HCT116 (cell line): Measurements from ENCODE around the gene CTU2. TPM values are rescaled to one million over a fixed set of nuclear protein-coding genes. Genes with fewer than 3 reads are reported as not detected.

Experiments used
- ATAC-seq: fragments of 200-7000 bp; cut with Tn5 transposase; 2 replicates; pipeline ENCODE4 v1.9.1; 2020; ENCODE audit warnings: mild to moderate bottlenecking, moderate library complexity
- BruUV-seq: library from RNA; stranded (reverse); fragments of 400-500 nt; replicated peaks from 2 replicates; lab custom pipeline; 2021; lab: Mats Ljungman, UMichigan
- CTCF ChIA-PET: fragments of 300-600 bp; sonication (Branson Sonifier 250); formaldehyde crosslinking; loops from one replicate; lab custom pipeline; 2021; ENCODE audit warnings: antibody characterized with exemption; lab: Charles Lee
- POLR2A ChIA-PET: fragments of 300-600, 350-600 bp; sonication (Branson Sonifier 250); formaldehyde crosslinking; loops from one replicate; lab custom pipeline; 2021; ENCODE audit warnings: antibody characterized with exemption; lab: Charles Lee
- RAD21 ChIA-PET, 2 experiments: fragments of 300-600 bp; sonication (Branson Sonifier 250); formaldehyde crosslinking; loops; one replicate each; lab custom pipeline; 2023; ENCODE audit warnings: low total read pairs in 2 of 2; ENCODE audit not compliant: uncharacterized antibody in 2 of 2, unreplicated experiment in 2 of 2, low non-redundant PET in 1 of 2; lab: Charles Lee
- DNase-seq: peaks from one replicate; pipeline ENCODE4 v3.0.0-alpha.2; 2010; ENCODE audit warnings: low read depth, low spot score
- H2AFZ ChIP-seq: fragments of 200-600 bp; shearing (Covaris generic), sonication (generic); 2 replicates; pipeline ENCODE4 v1.6.1; 2017; ENCODE audit warnings: low read depth, mixed run types, mixed read lengths, antibody characterized with exemption, low read length; ENCODE audit not compliant: poor library complexity, severe bottlenecking
- H3K27ac ChIP-seq: 2 replicates; pipeline ENCODE4 v1.5.1; 2012; ENCODE audit warnings: low read depth, low read length
- H3K27me3 ChIP-seq: fragments of 200-600 bp; sonication (generic); 2 replicates; pipeline ENCODE4 v1.6.1; 2016; ENCODE audit warnings: mixed run types, low read length, mixed read lengths; ENCODE audit not compliant: insufficient read depth
- H3K36me3 ChIP-seq, 2 experiments: fragments of 200-500 bp in 1 of 2; fragments of 200-600 bp in 1 of 2; sonication (Bioruptor generic) in 1 of 2; sonication (generic) in 1 of 2; 2 replicates each; pipeline versions ENCODE4 v1.5.1 to v1.6.1; 2014 to 2016; ENCODE audit warnings: low read length in 2 of 2, inconsistent platforms in 1 of 2, mixed read lengths in 1 of 2, mixed run types in 1 of 2; ENCODE audit not compliant: insufficient read depth in 2 of 2, control insufficient read depth in 1 of 2
- H3K4me1 ChIP-seq, 2 experiments: fragments of 200-600 bp in 1 of 2; sonication (generic) in 1 of 2; 2 replicates each; pipeline versions ENCODE4 v1.5.1 to v1.6.1; 2012 to 2017; ENCODE audit warnings: low read length in 2 of 2, inconsistent platforms in 1 of 2, mild to moderate bottlenecking in 1 of 2, mixed read lengths in 1 of 2, mixed run types in 1 of 2, moderate library complexity in 1 of 2; ENCODE audit not compliant: insufficient read depth in 2 of 2, control insufficient read depth in 1 of 2
- H3K4me2 ChIP-seq: fragments of 200-600 bp; sonication (generic); 2 replicates; pipeline ENCODE4 v1.6.1; 2017; ENCODE audit warnings: mixed run types, low read length, mixed read lengths
- H3K4me3 ChIP-seq, 2 experiments: fragments of 200-600 bp in 1 of 2; sonication (generic) in 1 of 2; replicated peaks in 1 of 2; 2 replicates each; pipeline ENCODE4 v1.5.1; 2011 to 2016; ENCODE audit warnings: low read length in 2 of 2, control low read depth in 1 of 2, low read depth in 1 of 2, mild to moderate bottlenecking in 1 of 2, mixed read lengths in 1 of 2, mixed run types in 1 of 2
- H3K79me2 ChIP-seq: fragments of 200-600 bp; sonication (generic); 2 replicates; pipeline ENCODE4 v1.6.1; 2017; ENCODE audit warnings: mild to moderate bottlenecking, mixed run types, low read length, moderate library complexity, mixed read lengths; ENCODE audit not compliant: insufficient read depth
- H3K9ac ChIP-seq: fragments of 200-600 bp; sonication (generic); 2 replicates; pipeline ENCODE4 v1.6.1; 2016; ENCODE audit warnings: low read length, mixed read lengths
- H3K9me2 ChIP-seq: fragments of 200-600 bp; sonication (generic), shearing (Covaris generic); 2 replicates; pipeline ENCODE4 v1.6.1; 2017; ENCODE audit warnings: mixed run types, mild to moderate bottlenecking, moderate library complexity; ENCODE audit not compliant: insufficient read depth
- H3K9me3 ChIP-seq, 2 experiments: fragments of 200-500 bp in 1 of 2; fragments of 200-600 bp in 1 of 2; sonication (Bioruptor generic) in 1 of 2; sonication (generic) in 1 of 2; 2 replicates each; pipeline ENCODE4 v1.6.1; 2014 to 2017; ENCODE audit warnings: low read length in 2 of 2, mixed read lengths in 2 of 2, inconsistent platforms in 1 of 2, low read depth in 1 of 2, mild to moderate bottlenecking in 1 of 2, mixed run types in 1 of 2, moderate library complexity in 1 of 2; ENCODE audit not compliant: control insufficient read depth in 1 of 2, insufficient read depth in 1 of 2
- H4K20me1 ChIP-seq: fragments of 200-600 bp; sonication (generic), shearing (Covaris generic); 2 replicates; pipeline ENCODE4 v1.6.1; 2017; ENCODE audit warnings: mixed run types, mild to moderate bottlenecking, moderate library complexity; ENCODE audit not compliant: insufficient read depth
- ELF1 ChIP-seq: IDR thresholded peaks from 2 replicates; pipeline ENCODE4 v1.6.1; 2012; ENCODE audit warnings: low read depth, borderline replicate concordance
- EZH2 ChIP-seq: fragments of 200-600 bp; sonication (generic); IDR thresholded peaks from 2 replicates; pipeline ENCODE4 v1.6.1; 2017; ENCODE audit warnings: antibody characterized with exemption, mixed run types
- JUND ChIP-seq: IDR thresholded peaks from 2 replicates; pipeline ENCODE4 v1.6.1; 2012
- POLR2AphosphoS5 ChIP-seq: IDR thresholded peaks from 2 replicates; pipeline ENCODE4 v1.6.1; 2011; ENCODE audit warnings: mild to moderate bottlenecking, low read depth, low read length, moderate library complexity
- RAD21 ChIP-seq: IDR thresholded peaks from 2 replicates; pipeline ENCODE4 v1.6.1; 2012; ENCODE audit warnings: low read depth, mild to moderate bottlenecking
- SIN3A ChIP-seq: IDR thresholded peaks from 2 replicates; pipeline ENCODE4 v1.6.1; 2012; ENCODE audit warnings: low read depth
- SP1 ChIP-seq: IDR thresholded peaks from 2 replicates; pipeline ENCODE4 v1.6.1; 2012; ENCODE audit warnings: low read depth
- SRF ChIP-seq: IDR thresholded peaks from 2 replicates; pipeline ENCODE4 v1.6.1; 2012; ENCODE audit warnings: low read depth
- YY1 ChIP-seq: IDR thresholded peaks from 2 replicates; pipeline ENCODE4 v1.6.1; 2011; ENCODE audit warnings: low read length, low read depth, moderate library complexity, mild to moderate bottlenecking; ENCODE audit not compliant: insufficient replicate concordance; ENCODE audit errors: extremely low read depth
- ZFX ChIP-seq: fragments of 450-650 bp; IDR thresholded peaks from 2 replicates; pipeline ENCODE4 v1.6.1; 2017
- ZNF274 ChIP-seq: fragments of 200-500 bp; sonication (Bioruptor generic); IDR thresholded peaks from 2 replicates; pipeline ENCODE4 v1.6.1; 2014; ENCODE audit warnings: mild to moderate bottlenecking, low read depth, low read length, inconsistent platforms
- intact Hi-C: fragments of 100-400 bp; cut with micrococcal nuclease; formaldehyde crosslinking; loops from 2 replicates; pipeline ENCODE4 v1.10.0; 2022
- total RNA-seq: library from RNA; stranded (reverse); gene quantifications from one replicate; pipeline ENCODE4 v1.2.1, GENCODE V29; 2021; ENCODE audit not compliant: unreplicated experiment
- TF ChIP-seq, protein P1 (sequence below): IDR thresholded peaks from 2 replicates; pipeline ENCODE4 v1.6.1; 2012
- TF ChIP-seq, protein P2 (sequence below), 3 experiments: fragments of 200-600 bp in 1 of 3; sonication (generic) in 1 of 3; IDR thresholded peaks in 2 of 3; conservative IDR thresholded peaks in 1 of 3; 2 replicates each; pipeline ENCODE4 v1.5.1; 2012 to 2017; ENCODE audit warnings: low read depth in 2 of 3, low read length in 2 of 3, antibody characterized with exemption in 1 of 3, borderline replicate concordance in 1 of 3, control low read depth in 1 of 3, mild to moderate bottlenecking in 1 of 3, mixed read lengths in 1 of 3, mixed run types in 1 of 3, moderate library complexity in 1 of 3; ENCODE audit not compliant: insufficient read depth in 1 of 3
- TF ChIP-seq, protein P3 (sequence below): IDR thresholded peaks from 2 replicates; pipeline ENCODE4 v1.6.1; 2012

Gene CTU2
- total RNA-seq, 1 experiment from 2014 or later = 71.3 TPM

DNA sequence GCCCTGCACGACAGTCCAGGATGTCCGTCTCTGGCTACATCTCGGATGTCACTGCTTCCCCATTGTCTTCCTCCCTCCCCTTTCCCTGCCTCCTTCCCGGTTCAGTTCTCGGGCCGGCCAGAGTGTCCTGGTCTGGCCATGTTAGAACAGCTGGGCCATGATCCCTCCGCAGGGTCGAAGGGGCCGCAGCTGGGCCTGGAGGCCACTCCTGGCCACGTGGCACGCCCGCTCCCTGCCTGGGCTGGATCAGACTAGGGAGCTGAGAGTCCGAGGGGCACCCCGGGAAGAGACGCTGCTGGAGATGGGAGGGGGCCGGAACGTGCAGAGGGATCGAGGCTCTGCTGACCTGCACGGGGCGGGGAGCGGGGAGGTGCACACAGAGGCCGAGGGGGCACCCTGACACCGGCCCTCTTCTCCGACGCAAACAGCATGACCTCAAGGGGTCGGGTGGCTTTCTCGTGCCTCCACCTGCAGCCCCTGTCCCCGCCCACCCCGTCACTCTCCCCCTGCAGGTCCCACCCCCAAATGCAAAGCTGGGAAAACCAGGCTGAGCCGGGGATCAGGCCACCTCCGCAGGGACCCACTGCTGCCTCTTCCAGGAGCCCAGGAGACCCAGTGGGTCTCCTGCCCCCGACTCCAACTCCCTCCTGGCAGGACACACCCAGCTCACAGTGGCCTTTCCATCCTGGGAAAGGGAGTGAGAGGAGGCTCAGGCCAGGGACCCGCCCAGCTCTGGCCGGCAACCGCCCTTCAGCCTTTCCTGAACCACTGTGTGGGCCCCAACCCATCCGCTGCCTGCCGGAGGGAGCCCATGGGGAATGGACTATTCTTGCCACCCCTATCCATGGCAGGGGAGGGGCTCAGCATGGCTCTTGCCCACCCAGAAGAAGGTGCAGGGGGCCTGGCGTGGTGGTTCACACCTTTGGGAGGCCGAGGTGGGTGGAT, 38.5 kb downstream of the CTU2 start:
- Histone ChIP-seq H3K27me3 (no peaks in the 10 kb centered on the region), H3K4me3 (no peak overlapping the region), H3K27ac (peak overlapping the region; percentile 40; the same call in 1 of the 2 replicates), H3K9ac (no peak overlapping the region), H3K79me2 (peaks cover 68% of the 10 kb centered on the region), H3K4me2 (no peak overlapping the region), H2AFZ (no peak overlapping the region), H4K20me1 (peaks cover 10% of the 10 kb centered on the region; the same call in 1 of the 2 replicates), H3K9me2 (no peaks in the 10 kb centered on the region), H3K36me3 (peaks cover 6 to 38% of the 10 kb centered on the region in 2 experiments; a peak in 2 of 4 replicates), H3K9me3 (no peaks in the 10 kb centered on the region), H3K4me1 (peaks cover 0 to 16% of the 10 kb centered on the region in 2 experiments; a peak in 2 of 4 replicates)
- ATAC-seq = no peak
- no TSS peak for BruUV-seq
- CTCF ChIA-PET = interaction anchor here (0.7 to 1.3 kb wide), 2 partner anchors 7 to 40 kb away, joined by 3 to 4 read pairs; partner anchors contain the start of gene PIEZO1
- DNase-seq = no peak
- intact Hi-C loops = loop anchor here (2.0 kb wide), 1 partner anchor 40 kb away; the partner anchor contains the start of gene PIEZO1
- POLR2A ChIA-PET = no interaction called here
- RAD21 ChIA-PET = no interaction called here
- TF ChIP-seq, protein P1, sequence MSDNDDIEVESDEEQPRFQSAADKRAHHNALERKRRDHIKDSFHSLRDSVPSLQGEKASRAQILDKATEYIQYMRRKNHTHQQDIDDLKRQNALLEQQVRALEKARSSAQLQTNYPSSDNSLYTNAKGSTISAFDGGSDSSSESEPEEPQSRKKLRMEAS = no peak
- TF ChIP-seq, protein P2, sequence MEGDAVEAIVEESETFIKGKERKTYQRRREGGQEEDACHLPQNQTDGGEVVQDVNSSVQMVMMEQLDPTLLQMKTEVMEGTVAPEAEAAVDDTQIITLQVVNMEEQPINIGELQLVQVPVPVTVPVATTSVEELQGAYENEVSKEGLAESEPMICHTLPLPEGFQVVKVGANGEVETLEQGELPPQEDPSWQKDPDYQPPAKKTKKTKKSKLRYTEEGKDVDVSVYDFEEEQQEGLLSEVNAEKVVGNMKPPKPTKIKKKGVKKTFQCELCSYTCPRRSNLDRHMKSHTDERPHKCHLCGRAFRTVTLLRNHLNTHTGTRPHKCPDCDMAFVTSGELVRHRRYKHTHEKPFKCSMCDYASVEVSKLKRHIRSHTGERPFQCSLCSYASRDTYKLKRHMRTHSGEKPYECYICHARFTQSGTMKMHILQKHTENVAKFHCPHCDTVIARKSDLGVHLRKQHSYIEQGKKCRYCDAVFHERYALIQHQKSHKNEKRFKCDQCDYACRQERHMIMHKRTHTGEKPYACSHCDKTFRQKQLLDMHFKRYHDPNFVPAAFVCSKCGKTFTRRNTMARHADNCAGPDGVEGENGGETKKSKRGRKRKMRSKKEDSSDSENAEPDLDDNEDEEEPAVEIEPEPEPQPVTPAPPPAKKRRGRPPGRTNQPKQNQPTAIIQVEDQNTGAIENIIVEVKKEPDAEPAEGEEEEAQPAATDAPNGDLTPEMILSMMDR (IDR thresholded peaks at IDR 0.05 in 2 of 3, conservative IDR thresholded peaks at IDR 0.05 in 1 of 3; ENCODE audit: borderline replicate concordance in 1 of 3, insufficient read depth in 1 of 3, low read depth in 2 of 3, low read length in 2 of 3) = no peak
- TF ChIP-seq YY1 = no peak
- TF ChIP-seq SP1 = no peak
- TF ChIP-seq SIN3A = no peak
- TF ChIP-seq ZFX = no peak
- no peak for TF ChIP-seq ELF1
- no peak for TF ChIP-seq POLR2AphosphoS5
- no peak for TF ChIP-seq JUND
- no peak for TF ChIP-seq RAD21
- TF ChIP-seq ZNF274 = no peak
- TF ChIP-seq, protein P3, sequence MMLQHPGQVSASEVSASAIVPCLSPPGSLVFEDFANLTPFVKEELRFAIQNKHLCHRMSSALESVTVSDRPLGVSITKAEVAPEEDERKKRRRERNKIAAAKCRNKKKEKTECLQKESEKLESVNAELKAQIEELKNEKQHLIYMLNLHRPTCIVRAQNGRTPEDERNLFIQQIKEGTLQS = no peak
- TF ChIP-seq EZH2 = no peak
- no peak for TF ChIP-seq SRF
